Body of pancreas (tissue), 4 donors: ENCODE results near the gene IKZF2. TPM values are rescaled to one million over a fixed set of nuclear protein-coding genes. Genes with fewer than 3 reads are reported as not detected.

Experiments
- ATAC-seq: fragments of 150-250 bp; one replicate; pipeline ENCODE4 v1.9.1; 2016
- DNase-seq, 4 donors: peaks; one replicate each; pipeline ENCODE4 v3.0.0-alpha.2; 2019
- H3K27ac ChIP-seq, 4 donors: fragments of 200-600 bp; sonication (generic); 1 replicate in 3 of 4; 2 replicates in 1 of 4; pipeline versions ENCODE4 v1.5.1 to v1.6.1; 2016 to 2019; ENCODE audit warnings: mild to moderate bottlenecking in 1 of 4, mixed read lengths in 1 of 4, moderate library complexity in 1 of 4
- H3K27me3 ChIP-seq, 2 donors: fragments of 200-600 bp; sonication (generic); one replicate each; pipeline ENCODE4 v1.6.0; 2016; ENCODE audit warnings: mild to moderate bottlenecking in 1 of 2
- H3K36me3 ChIP-seq, 2 donors: fragments of 200-600 bp; sonication (generic); replicated peaks in 1 of 2; 2 replicates each; pipeline ENCODE4 v1.5.1; 2016; ENCODE audit warnings: low read depth in 2 of 2; ENCODE audit not compliant: insufficient read depth in 1 of 2
- H3K4me1 ChIP-seq: fragments of 200-600 bp; sonication (generic); one replicate; pipeline ENCODE4 v1.6.0; 2016
- H3K4me3 ChIP-seq, 2 donors: fragments of 200-600 bp; sonication (generic); 1 replicate in 1 of 2; 2 replicates in 1 of 2; pipeline ENCODE4 v1.5.1; 2016 to 2019
- H3K9me3 ChIP-seq, 3 donors: fragments of 200-600 bp; sonication (generic); 1 replicate in 2 of 3; 2 replicates in 1 of 3; pipeline ENCODE4 v1.5.1; 2016
- CTCF ChIP-seq, 7 experiments: fragments of 450-650 bp in 4 of 7; fragments of 200-600 bp in 3 of 7; sonication (generic) in 3 of 7; IDR thresholded peaks; one replicate each; pipeline ENCODE4 v1.5.1; 2016 to 2019; ENCODE audit warnings: antibody characterized with exemption in 7 of 7
- POLR2A ChIP-seq, 3 donors: fragments of 450-650 bp; IDR thresholded peaks; one replicate each; pipeline ENCODE4 v1.6.1; 2016; ENCODE audit warnings: antibody characterized with exemption in 3 of 3, mild to moderate bottlenecking in 2 of 3
- WGBS, 2 donors: methylation state at CpG; one replicate each; pipeline ENCODE4 v1.1.5; 2017; 5-methylcytosine and 5-hydroxymethylcytosine counted together
- intact Hi-C: fragments of 100-400 bp; cut with DNase I; formaldehyde crosslinking; loops from one replicate; pipeline ENCODE4 v1.15.1; 2023
- total RNA-seq, 2 donors: library from RNA; depleted of rRNA; stranded (reverse); fragments of >200 nt; gene quantifications; one replicate each; pipeline ENCODE4 v1.1.0, GENCODE V29; 2016

IKZF2 gene
- total RNA-seq, 2 donors from 2014 or later: 1.3 to 3.9 TPM

DNA sequence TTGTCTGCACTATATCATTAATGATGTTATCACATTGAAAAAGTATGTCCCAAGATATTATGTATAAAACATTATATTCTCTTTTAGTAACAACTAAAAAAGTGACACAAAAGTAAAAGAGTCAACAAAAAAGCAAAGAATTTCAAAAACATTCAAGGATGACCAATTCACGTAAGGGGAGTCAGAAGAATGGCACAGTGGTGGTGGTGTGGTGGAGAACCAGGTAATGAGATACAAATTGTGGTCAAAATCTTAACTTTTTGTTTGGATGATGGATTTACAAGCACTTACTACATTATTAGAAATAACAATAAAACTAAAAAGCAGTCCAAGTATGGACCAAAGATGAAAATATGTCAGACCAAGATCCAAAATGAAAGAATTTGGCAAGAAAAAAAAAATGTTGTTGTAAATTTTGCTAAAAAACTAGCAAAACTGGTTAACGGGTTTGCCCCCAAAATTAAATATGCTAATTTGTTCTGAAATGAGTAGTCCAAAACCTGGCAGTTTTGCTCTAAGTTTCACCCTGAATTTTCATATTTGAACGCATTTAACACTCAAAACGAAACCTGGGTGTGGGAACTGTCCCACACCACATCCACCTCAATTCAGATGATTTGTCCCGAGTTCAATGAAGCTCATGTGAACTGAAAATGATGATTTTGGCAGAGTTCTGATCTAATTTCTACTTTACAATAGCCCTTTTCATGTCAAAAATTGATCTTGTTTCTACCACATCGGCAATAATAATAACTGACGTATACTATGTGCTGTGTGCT, 135.8 kb downstream of the IKZF2 start:
- no peak for DNase-seq
- intact Hi-C loops: no loop called here
- H3K9me3 ChIP-seq: no peaks in the 10 kb centered on the region
- no peaks in the 10 kb centered on the region for H3K36me3 ChIP-seq
- H3K4me1 ChIP-seq: no peaks in the 10 kb centered on the region
- H3K27ac ChIP-seq: no peak overlapping the region
- no peak for ATAC-seq
- WGBS, 2 donors: 90 to 96% methylated on average over 7 of the region's 7 CpGs
- H3K27me3 ChIP-seq: no peaks in the 10 kb centered on the region
- TF ChIP-seq POLR2A (IDR thresholded peaks at IDR 0.05): no peak
- no peak overlapping the region for H3K4me3 ChIP-seq

GRCh38 chr2:213013979-213014378, 137.4 kb downstream of the IKZF2 start:
- intact Hi-C loops: no loop called here

DNA sequence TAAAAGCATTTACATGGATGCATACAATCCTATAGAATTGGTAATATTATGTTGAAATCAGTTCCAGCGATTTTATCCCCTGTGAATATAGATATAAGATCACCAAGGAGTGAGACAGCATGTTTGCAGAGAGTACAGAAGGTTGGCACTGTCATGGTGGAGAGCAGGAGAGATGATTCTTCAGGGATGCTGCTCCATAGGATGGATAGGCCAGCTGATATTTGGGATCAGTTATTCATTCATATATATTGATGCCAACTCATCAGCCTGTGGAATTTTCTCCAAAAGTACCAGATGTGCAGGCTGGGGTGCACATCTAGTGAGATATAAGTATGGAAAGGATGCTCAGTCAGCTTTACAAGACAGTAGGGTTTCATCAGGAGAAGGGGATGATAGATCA, 139.9 kb downstream of the IKZF2 start:
- H3K27ac ChIP-seq: no peak overlapping the region
- intact Hi-C loops: no loop called here
- no peaks in the 10 kb centered on the region for H3K9me3 ChIP-seq
- no peak overlapping the region for H3K4me3 ChIP-seq
- 92% methylated on average over 1 of the region's 1 CpG for WGBS, 2 donors
- no peaks in the 10 kb centered on the region for H3K4me1 ChIP-seq
- H3K36me3 ChIP-seq: no peaks in the 10 kb centered on the region
- ATAC-seq (no peak), DNase-seq (no peak)
- TF ChIP-seq POLR2A (IDR thresholded peaks at IDR 0.05) (no peak), CTCF (IDR thresholded peaks at IDR 0.05) (no peak)
- no peaks in the 10 kb centered on the region for H3K27me3 ChIP-seq

More at GRCh38 chr2:213013979-213014378, 137.4 kb downstream of the IKZF2 start:
- H3K9me3 ChIP-seq: no peaks in the 10 kb centered on the region
- H3K27me3 ChIP-seq: no peaks in the 10 kb centered on the region
- no peak overlapping the region for H3K27ac ChIP-seq
- TF ChIP-seq CTCF (IDR thresholded peaks at IDR 0.05) (no peak), POLR2A (IDR thresholded peaks at IDR 0.05) (no peak)
- WGBS, 2 donors: 91 to 93% methylated on average over 2 of the region's 2 CpGs
- H3K36me3 ChIP-seq: no peaks in the 10 kb centered on the region
- no peak overlapping the region for H3K4me3 ChIP-seq
- no peak for ATAC-seq
- H3K4me1 ChIP-seq: no peaks in the 10 kb centered on the region
- no peak for DNase-seq

DNA sequence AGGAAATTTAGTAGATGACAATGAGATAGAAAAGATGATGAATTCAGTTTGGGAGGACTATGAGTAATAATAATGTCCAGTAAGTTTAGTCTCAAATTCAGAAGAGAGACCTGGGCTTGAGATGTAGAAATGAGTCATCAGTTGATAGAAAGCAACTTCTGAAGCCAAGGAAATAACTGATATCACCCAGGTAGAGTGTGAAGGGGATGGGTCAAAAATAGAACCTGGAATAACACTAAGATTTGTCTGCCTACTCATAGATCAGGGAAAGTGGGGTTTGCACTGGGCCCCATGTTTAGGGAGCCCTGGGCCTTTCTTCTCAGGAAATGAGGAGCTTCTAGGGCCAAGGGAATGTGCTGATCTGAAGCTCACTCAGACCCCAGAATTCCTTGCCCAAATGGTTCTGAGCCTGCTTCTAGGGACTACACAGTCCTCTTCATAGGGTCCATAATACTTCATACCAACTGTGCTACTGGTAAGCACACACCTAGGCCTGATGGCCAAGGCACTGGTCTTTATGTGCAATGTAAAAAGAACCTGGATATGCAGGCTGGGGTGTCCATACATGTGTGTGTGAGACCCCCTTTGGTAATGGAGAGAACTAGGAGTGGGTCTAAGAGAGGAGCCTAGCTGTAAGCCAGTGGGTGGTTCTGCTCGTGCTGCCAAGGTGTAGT, 141.2 kb downstream of the IKZF2 start:
- Histone ChIP-seq H3K4me3 (no peak overlapping the region), H3K27me3 (no peaks in the 10 kb centered on the region), H3K4me1 (no peaks in the 10 kb centered on the region), H3K27ac (no peak overlapping the region), H3K9me3 (no peaks in the 10 kb centered on the region), H3K36me3 (no peaks in the 10 kb centered on the region)
- no peak for TF ChIP-seq CTCF (IDR thresholded peaks at IDR 0.05)
- intact Hi-C loops: no loop called here
- WGBS, 2 donors: 96 to 100% methylated on average over 1 of the region's 1 CpG
- DNase-seq (no peak), ATAC-seq (no peak)

- H3K27me3 ChIP-seq: no peaks in the 10 kb centered on the region
- DNase-seq (no peak), ATAC-seq (no peak)
- intact Hi-C loops: no loop called here
- 85% methylated on average over 5 of the region's 5 CpGs for WGBS, 2 donors
- no peaks in the 10 kb centered on the region for H3K4me1 ChIP-seq
- H3K9me3 ChIP-seq: no peaks in the 10 kb centered on the region
- no peak overlapping the region for H3K27ac ChIP-seq
- no peak overlapping the region for H3K4me3 ChIP-seq
- H3K36me3 ChIP-seq: no peaks in the 10 kb centered on the region
- TF ChIP-seq POLR2A (IDR thresholded peaks at IDR 0.05): no peak
- TF ChIP-seq CTCF (IDR thresholded peaks at IDR 0.05): no peak
Observed at GRCh38 chr2:213007290-213007838, 144.0 kb downstream of the IKZF2 start.
